Upper lobe of right lung (tissue), 1 donor: ENCODE results near the gene ACVR1B. TPM values are rescaled to one million over a fixed set of nuclear protein-coding genes. Genes with fewer than 3 reads are reported as not detected.

ENCODE experiments used
- ATAC-seq: fragments of 200-7000 bp; cut with Tn5 transposase; one replicate; pipeline ENCODE4 v1.9.1; 2020; ENCODE audit warnings: mild to moderate bottlenecking, moderate library complexity
- DNase-seq: peaks from one replicate; pipeline ENCODE4 v3.0.0-alpha.2; 2020
- H3K27ac ChIP-seq: fragments of 200-600 bp; one replicate; pipeline ENCODE4 v1.8.0; 2022
- H3K27me3 ChIP-seq: fragments of 200-600 bp; one replicate; pipeline ENCODE4 v1.8.0; 2022; ENCODE audit warnings: mild to moderate bottlenecking
- H3K36me3 ChIP-seq: fragments of 200-600 bp; one replicate; pipeline ENCODE4 v1.8.0; 2022
- H3K4me1 ChIP-seq: fragments of 200-600 bp; one replicate; pipeline ENCODE4 v1.8.0; 2022
- H3K4me3 ChIP-seq: fragments of 200-600 bp; one replicate; pipeline ENCODE4 v1.8.0; 2022; ENCODE audit warnings: mild to moderate bottlenecking
- H3K9me3 ChIP-seq: fragments of 200-600 bp; one replicate; pipeline ENCODE4 v1.8.0; 2022
- CTCF ChIP-seq: fragments of 200-600 bp; IDR thresholded peaks from one replicate; pipeline ENCODE4 v1.8.0; 2022; ENCODE audit warnings: antibody characterized with exemption
- intact Hi-C: fragments of 100-400 bp; cut with DNase I; formaldehyde crosslinking; loops from one replicate; pipeline ENCODE4 v1.11.0; 2022
- long read RNA-seq: library from polyadenylated mRNA; unstranded; transcript quantifications from one replicate; pipeline ENCODE4 v2.0.0, GENCODE V29; 2021
- total RNA-seq: library from RNA; stranded (reverse); fragmentation: NEBNext Ultra II Directional; extraction: Animal tissue kit (Norgen Biotek cat#: 25700); gene quantifications from one replicate; pipeline ENCODE4 v1.2.1, GENCODE V29; 2021
- donor health status: DM: no; HTN: yes; CAD: no; lungs with severe emphysema.

The ACVR1B gene
- total RNA-seq = 33.5 TPM
- long read RNA-seq, full-length matches to known transcripts = 2 of 7 reads
- long read RNA-seq, partial matches to known transcripts = 1 of 7 reads
- long read RNA-seq, other reads (novel, unspliced or antisense) = 4 of 7 reads

GRCh38 chr12:51951199-51951842, at the start of gene ACVR1B:
Gene ACVR1B, plus strand, starts transcription at chr12:51951699. Its CDS starts 45 bp downstream, at chr12:51951744.
- intact Hi-C loops = no loop called here
- peaks cover 37% of the 10 kb centered on the region for H3K4me1 ChIP-seq
- H3K36me3 ChIP-seq = no peaks in the 10 kb centered on the region
- ATAC-seq (peak; percentile 95), DNase-seq (peak; percentile 96)
- no peak for TF ChIP-seq CTCF
- H3K9me3 ChIP-seq = no peaks in the 10 kb centered on the region
- no peaks in the 10 kb centered on the region for H3K27me3 ChIP-seq
- H3K27ac ChIP-seq = peak within 1 kb of the TSS; percentile 94
- peak within 1 kb of the TSS; percentile 99 for H3K4me3 ChIP-seq

GRCh38 chr12:51901881-51902280, 49.6 kb upstream of the ACVR1B start:
- ATAC-seq (no peak), DNase-seq (no peak)
- H3K27ac ChIP-seq = no peak overlapping the region
- no peaks in the 10 kb centered on the region for H3K36me3 ChIP-seq
- H3K4me1 ChIP-seq = peaks cover 25% of the 10 kb centered on the region
- no peak for TF ChIP-seq CTCF
- H3K9me3 ChIP-seq = no peaks in the 10 kb centered on the region
- no peaks in the 10 kb centered on the region for H3K27me3 ChIP-seq
- intact Hi-C loops = no loop called here
- H3K4me3 ChIP-seq = no peak overlapping the region

GRCh38 chr12:51904951-51905470, 46.5 kb upstream of the ACVR1B start:
- H3K27ac ChIP-seq = peak overlapping the region; percentile 86
- intact Hi-C loops = no loop called here
- H3K4me3 ChIP-seq = no peak overlapping the region
- H3K9me3 ChIP-seq = no peaks in the 10 kb centered on the region
- peaks cover 21% of the 10 kb centered on the region for H3K4me1 ChIP-seq
- ATAC-seq (peak; percentile 31), DNase-seq (peak; percentile 30)
- no peaks in the 10 kb centered on the region for H3K36me3 ChIP-seq
- H3K27me3 ChIP-seq = no peaks in the 10 kb centered on the region
- TF ChIP-seq CTCF = no peak

GRCh38 chr12:51905471-51906429, 45.7 kb upstream of the ACVR1B start:
- H3K9me3 ChIP-seq = no peaks in the 10 kb centered on the region
- peaks cover 25% of the 10 kb centered on the region for H3K4me1 ChIP-seq
- H3K27me3 ChIP-seq = no peaks in the 10 kb centered on the region
- intact Hi-C loops = no loop called here
- peak; percentile 76 for ATAC-seq
- peak overlapping the region; percentile 86 for H3K27ac ChIP-seq
- no peak for DNase-seq
- TF ChIP-seq CTCF = no peak
- H3K4me3 ChIP-seq = peak overlapping the region; percentile 58
- H3K36me3 ChIP-seq = no peaks in the 10 kb centered on the region

- no peak for TF ChIP-seq CTCF
- H3K4me3 ChIP-seq = peak overlapping the region; percentile 58
- DNase-seq = no peak
- no peaks in the 10 kb centered on the region for H3K9me3 ChIP-seq
- intact Hi-C loops = no loop called here
- peak; percentile 6 for ATAC-seq
- no peaks in the 10 kb centered on the region for H3K27me3 ChIP-seq
- H3K4me1 ChIP-seq = peaks cover 33% of the 10 kb centered on the region
- H3K36me3 ChIP-seq = no peaks in the 10 kb centered on the region
- H3K27ac ChIP-seq = peak overlapping the region; percentile 86
These were observed 44.9 kb upstream of the ACVR1B start for GRCh38 chr12:51906430-51907082.
